Suprapubic skin (tissue), 3 donors: ENCODE measurements around the gene TNFRSF1B.

Experiments used
- CTCF ChIP-seq, 2 donors: fragments of 200-600 bp in 1 of 2; fragments of 450-650 bp in 1 of 2; sonication (generic) in 1 of 2; IDR thresholded peaks; one replicate each; pipeline ENCODE4 v1.5.1; 2016 to 2019; ENCODE audit warnings: antibody characterized with exemption in 2 of 2, mild to moderate bottlenecking in 1 of 2, moderate library complexity in 1 of 2
- POLR2AphosphoS5 ChIP-seq, 3 donors: sonication (generic); formaldehyde crosslinking; IDR thresholded peaks; one replicate each; pipeline ENCODE4 v1.6.1; 2017; ENCODE audit warnings: antibody characterized with exemption in 3 of 3

DNA sequence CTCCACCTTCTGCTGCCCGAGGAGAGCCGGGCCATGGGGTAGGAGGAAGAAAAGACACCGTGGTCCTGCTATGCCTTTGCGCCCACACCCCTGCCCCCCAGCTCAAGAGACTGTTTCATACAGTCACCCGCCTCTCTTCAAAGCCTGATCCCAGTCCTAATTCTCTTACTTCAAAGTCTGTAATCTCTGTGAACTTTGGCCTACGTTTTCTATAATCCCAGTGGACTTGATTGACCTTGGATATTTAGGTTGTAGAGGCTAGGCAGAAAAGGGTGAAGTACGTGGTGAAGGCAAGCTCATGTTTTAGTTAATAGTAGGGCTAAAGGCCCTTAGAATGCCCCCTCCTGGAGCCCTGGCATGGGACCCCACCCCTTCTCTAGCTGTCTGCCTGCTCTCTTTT lies 91.5 kb downstream of the TNFRSF1B start:
- no peak for TF ChIP-seq CTCF (IDR thresholded peaks at IDR 0.05)
- TF ChIP-seq POLR2AphosphoS5 (IDR thresholded peaks at IDR 0.05) = no peak
